GM18511 (cell line): ENCODE results near the gene PNPLA3.
"Not testable (repeated sequence)": the region's sequence is repeated elsewhere in the genome, so short reads cannot be mapped to it uniquely, and the experiment has no call there.

Experiments used
- ATAC-seq: cut with Tn5 transposase; IDR thresholded peaks from one replicate; pipeline ENCODE4 v1.9.1; 2021; ENCODE audit warnings: mild to moderate bottlenecking, moderate library complexity; ENCODE audit not compliant: unreplicated experiment

The PNPLA3 gene

GRCh38 chr22:43889860-43890253, 33.7 kb upstream of the PNPLA3 start:
- ATAC-seq: no peak

GRCh38 chr22:43890901-43891331, 32.7 kb upstream of the PNPLA3 start:
- no peak for ATAC-seq

- no peak for ATAC-seq
Measured at GRCh38 chr22:43891360-43892182, 32.0 kb upstream of the PNPLA3 start, which contains the start of gene PNPLA5. PNPLA5 (minus strand) TSS chr22:43892013; CDS start chr22:43891880, 133 bp downstream.

- ATAC-seq: no peak
Measured at GRCh38 chr22:43892183-43892894, 31.3 kb upstream of the PNPLA3 start.

GRCh38 chr22:43893266-43893665, 30.3 kb upstream of the PNPLA3 start:
- ATAC-seq: no peak

GRCh38 chr22:43894122-43894521, 29.5 kb upstream of the PNPLA3 start:
- no peak for ATAC-seq

GRCh38 chr22:43895986-43896645, 27.5 kb upstream of the PNPLA3 start:
- no peak for ATAC-seq

GRCh38 chr22:43897751-43898261, 25.8 kb upstream of the PNPLA3 start:
- ATAC-seq: no peak

- ATAC-seq: no peak
Measured at GRCh38 chr22:43900206-43900605, 23.4 kb upstream of the PNPLA3 start.

- ATAC-seq: no peak
Measured at GRCh38 chr22:43901976-43902643, 21.5 kb upstream of the PNPLA3 start.

- ATAC-seq: not testable (repeated sequence)
Measured at GRCh38 chr22:43903033-43903432, 20.6 kb upstream of the PNPLA3 start.

GRCh38 chr22:43904412-43904811, 19.2 kb upstream of the PNPLA3 start:
- ATAC-seq: not testable (repeated sequence)

- ATAC-seq: no peak
Measured at GRCh38 chr22:43905681-43906080, 17.9 kb upstream of the PNPLA3 start.

- ATAC-seq: no peak
Measured at GRCh38 chr22:43909708-43910107, 13.9 kb upstream of the PNPLA3 start.

- ATAC-seq: no peak
Measured at GRCh38 chr22:43910178-43910695, 13.4 kb upstream of the PNPLA3 start.

- no peak for ATAC-seq
Measured at GRCh38 chr22:43911351-43911750, 12.3 kb upstream of the PNPLA3 start.

GRCh38 chr22:43917521-43917920, 6.1 kb upstream of the PNPLA3 start:
- ATAC-seq: no peak

- ATAC-seq: no peak
Measured at GRCh38 chr22:43919106-43919973, 4.3 kb upstream of the PNPLA3 start.

- ATAC-seq: no peak
Measured at GRCh38 chr22:43921370-43921769, 2.2 kb upstream of the PNPLA3 start.

- ATAC-seq: no peak
Measured at GRCh38 chr22:43922123-43922522, 1.5 kb upstream of the PNPLA3 start.
